SJSA1 (cell line): Measurements from ENCODE around the gene PRB3. TPM values are rescaled to one million over a fixed set of nuclear protein-coding genes. Genes with fewer than 3 reads are reported as not detected.

Experiments used
- total RNA-seq: library from RNA; depleted of rRNA; stranded (reverse); fragments of >200 nt; shearing (Covaris generic); gene quantifications from 2 replicates; pipeline ENCODE4 v1.2.3, GENCODE V29; 2014; rRNA removed

PRB3 gene
- total RNA-seq, 1 experiment from 2014 or later: not detected

Other genes starting within 250 kb of the PRB3 start
- gene TAS2R19, start 247.1 kb downstream of the PRB3 start, total RNA-seq: 0.34 and 1.9 TPM in 2 replicates
- gene TAS2R31, start 238.3 kb downstream of the PRB3 start, total RNA-seq: 1.5 TPM in 1 of 2 replicates, not detected in the other
- 0.89 and 6.9 TPM in 2 replicates for gene TAS2R46, start 207.4 kb downstream of the PRB3 start, total RNA-seq
- 0.29 TPM in 1 of 2 replicates, not detected in the other for gene TAS2R43, start 177.4 kb downstream of the PRB3 start, total RNA-seq
- 1.6 and 1.8 TPM in 2 replicates for gene TAS2R30, start 135.1 kb downstream of the PRB3 start, total RNA-seq
- 11.3 and 13.2 TPM in 2 replicates for gene SMIM10L1, start 98.5 kb downstream of the PRB3 start, total RNA-seq
- not detected in 2 replicates for gene TAS2R42, start 82.8 kb downstream of the PRB3 start, total RNA-seq
- not detected in 2 replicates for gene PRB4, start 40.7 kb upstream of the PRB3 start, total RNA-seq
- not detected in 2 replicates for gene PRB2, start 125.9 kb upstream of the PRB3 start, total RNA-seq